Vagina (tissue), 2 donors: ENCODE measurements around the gene STAT5B. TPM values are rescaled to one million over a fixed set of nuclear protein-coding genes. Genes with fewer than 3 reads are reported as not detected.
A peak's percentile ranks its signal among the peaks of the same experiment; 100 is the strongest.

Experiments used
- DNase-seq, 2 donors: peaks; one replicate each; pipeline ENCODE4 v3.0.0-alpha.2; 2017; ENCODE audit errors: extremely low spot score in 2 of 2
- H3K27ac ChIP-seq: fragments of 200-600 bp; sonication (generic); one replicate; pipeline ENCODE4 v1.5.1; 2019
- H3K27me3 ChIP-seq: fragments of 200-600 bp; sonication (generic); one replicate; pipeline ENCODE4 v1.5.1; 2019
- H3K36me3 ChIP-seq, 2 donors: fragments of 200-600 bp; sonication (generic); one replicate each; pipeline ENCODE4 v1.5.1; 2017 to 2019
- H3K4me1 ChIP-seq: fragments of 200-600 bp; sonication (generic); one replicate; pipeline ENCODE4 v1.5.1; 2019
- H3K4me3 ChIP-seq, 2 donors: fragments of 200-600 bp; sonication (generic); 1 replicate in 1 of 2; 2 replicates in 1 of 2; pipeline ENCODE4 v1.5.1; 2016 to 2019
- H3K9me3 ChIP-seq: fragments of 200-600 bp; sonication (generic); one replicate; pipeline ENCODE4 v1.5.1; 2019
- POLR2A ChIP-seq, 2 donors: fragments of 450-650 bp; IDR thresholded peaks; one replicate each; pipeline ENCODE4 v1.6.1; 2017; ENCODE audit warnings: antibody characterized with exemption in 2 of 2, mild to moderate bottlenecking in 2 of 2, moderate library complexity in 2 of 2
- POLR2AphosphoS5 ChIP-seq, 2 donors: sonication (generic); formaldehyde crosslinking; IDR thresholded peaks; one replicate each; pipeline ENCODE4 v1.9.0; 2017; ENCODE audit warnings: antibody characterized with exemption in 2 of 2, mild to moderate bottlenecking in 2 of 2, low read depth in 1 of 2; ENCODE audit not compliant: insufficient read depth in 1 of 2
- intact Hi-C: fragments of 100-400 bp; cut with DNase I; formaldehyde crosslinking; loops from one replicate; pipeline ENCODE4 v1.15.1; 2023
- total RNA-seq: library from RNA; depleted of rRNA; stranded (reverse); fragments of >200 nt; gene quantifications from one replicate; pipeline ENCODE4 v1.2.3, GENCODE V29; 2016
- TF ChIP-seq, protein P1 (sequence below), 3 experiments: fragments of 450-650 bp in 2 of 3; fragments of 200-600 bp in 1 of 3; sonication (generic) in 1 of 3; IDR thresholded peaks; one replicate each; pipeline ENCODE4 v1.5.1; 2017 to 2019; ENCODE audit warnings: antibody characterized with exemption in 3 of 3, mild to moderate bottlenecking in 2 of 3, moderate library complexity in 2 of 3

The STAT5B gene
- total RNA-seq, 1 donor from 2014 or later, result 74.6 TPM

DNA sequence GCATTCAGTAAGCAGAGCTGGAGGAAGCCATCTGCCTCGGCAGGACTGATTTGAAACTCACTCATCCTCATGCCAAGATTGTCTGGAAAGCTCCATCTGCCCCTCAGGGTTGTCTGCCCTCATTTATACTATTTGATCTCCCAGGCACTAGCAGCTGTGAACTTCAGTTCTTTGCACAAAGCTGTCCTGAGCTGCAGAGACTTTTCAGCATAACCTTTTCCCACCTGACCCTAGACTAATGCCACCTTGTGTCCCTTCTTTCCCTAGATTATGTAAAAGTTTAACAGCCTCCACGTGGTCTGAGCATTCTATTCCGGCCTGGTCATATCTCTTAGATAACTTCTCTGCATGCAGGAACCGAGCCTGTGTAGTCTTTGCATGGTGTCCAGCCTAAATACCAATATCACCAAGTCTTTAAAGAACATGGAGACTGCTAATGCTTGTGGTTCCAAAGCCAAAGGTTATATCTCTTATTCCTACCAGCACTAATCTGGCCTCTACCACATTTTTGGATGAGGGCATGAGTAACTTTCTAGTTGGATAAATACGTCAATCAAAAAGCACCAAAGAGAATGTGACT lies 41.2 kb upstream of the STAT5B start:
- no peak overlapping the region for H3K27ac ChIP-seq
- DNase-seq, result no peak
- TF ChIP-seq POLR2AphosphoS5 (IDR thresholded peaks at IDR 0.05; ENCODE audit: insufficient read depth in 1 of 2, low read depth in 1 of 2) (no peak), POLR2A (IDR thresholded peaks at IDR 0.05) (no peak)
- TF ChIP-seq, protein P1, sequence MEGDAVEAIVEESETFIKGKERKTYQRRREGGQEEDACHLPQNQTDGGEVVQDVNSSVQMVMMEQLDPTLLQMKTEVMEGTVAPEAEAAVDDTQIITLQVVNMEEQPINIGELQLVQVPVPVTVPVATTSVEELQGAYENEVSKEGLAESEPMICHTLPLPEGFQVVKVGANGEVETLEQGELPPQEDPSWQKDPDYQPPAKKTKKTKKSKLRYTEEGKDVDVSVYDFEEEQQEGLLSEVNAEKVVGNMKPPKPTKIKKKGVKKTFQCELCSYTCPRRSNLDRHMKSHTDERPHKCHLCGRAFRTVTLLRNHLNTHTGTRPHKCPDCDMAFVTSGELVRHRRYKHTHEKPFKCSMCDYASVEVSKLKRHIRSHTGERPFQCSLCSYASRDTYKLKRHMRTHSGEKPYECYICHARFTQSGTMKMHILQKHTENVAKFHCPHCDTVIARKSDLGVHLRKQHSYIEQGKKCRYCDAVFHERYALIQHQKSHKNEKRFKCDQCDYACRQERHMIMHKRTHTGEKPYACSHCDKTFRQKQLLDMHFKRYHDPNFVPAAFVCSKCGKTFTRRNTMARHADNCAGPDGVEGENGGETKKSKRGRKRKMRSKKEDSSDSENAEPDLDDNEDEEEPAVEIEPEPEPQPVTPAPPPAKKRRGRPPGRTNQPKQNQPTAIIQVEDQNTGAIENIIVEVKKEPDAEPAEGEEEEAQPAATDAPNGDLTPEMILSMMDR (IDR thresholded peaks at IDR 0.05), result no peak
- no peak overlapping the region for H3K4me3 ChIP-seq
- H3K9me3 ChIP-seq, result no peaks in the 10 kb centered on the region
- H3K27me3 ChIP-seq, result no peaks in the 10 kb centered on the region
- peaks cover 9% of the 10 kb centered on the region for H3K4me1 ChIP-seq
- intact Hi-C loops, result no loop called here
- peaks cover 0 to 63% of the 10 kb centered on the region in 2 donors for H3K36me3 ChIP-seq

DNA sequence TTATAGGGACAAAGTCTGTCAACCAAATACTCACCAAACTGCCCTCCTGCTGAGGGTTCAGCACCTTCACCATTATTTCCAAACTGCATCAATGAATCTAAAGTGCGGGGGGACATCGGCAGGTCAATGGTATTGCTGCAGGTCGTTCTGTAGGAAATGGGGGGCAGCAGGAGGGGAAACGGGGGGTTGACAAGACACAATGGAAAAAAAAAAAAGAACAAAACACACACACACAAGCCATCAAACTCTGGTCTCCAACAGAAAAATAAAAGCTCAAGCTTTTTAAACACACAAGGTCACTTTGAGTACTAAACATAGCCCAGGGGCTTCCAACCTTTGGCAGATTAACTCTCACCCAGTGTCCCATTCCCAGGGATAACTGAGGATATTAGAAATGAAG lies 40.6 kb upstream of the STAT5B start:
- Histone ChIP-seq H3K36me3 (peaks cover 0 to 57% of the 10 kb centered on the region in 2 donors), H3K27me3 (no peaks in the 10 kb centered on the region), H3K4me3 (no peak overlapping the region), H3K9me3 (no peaks in the 10 kb centered on the region), H3K27ac (no peak overlapping the region), H3K4me1 (peaks cover 13% of the 10 kb centered on the region)
- no peak for DNase-seq
- TF ChIP-seq POLR2A (IDR thresholded peaks at IDR 0.05), result no peak
- TF ChIP-seq POLR2AphosphoS5 (IDR thresholded peaks at IDR 0.05; ENCODE audit: insufficient read depth in 1 of 2, low read depth in 1 of 2), result no peak
- TF ChIP-seq, protein P1 (IDR thresholded peaks at IDR 0.05), result no peak
- intact Hi-C loops, result no loop called here

DNA sequence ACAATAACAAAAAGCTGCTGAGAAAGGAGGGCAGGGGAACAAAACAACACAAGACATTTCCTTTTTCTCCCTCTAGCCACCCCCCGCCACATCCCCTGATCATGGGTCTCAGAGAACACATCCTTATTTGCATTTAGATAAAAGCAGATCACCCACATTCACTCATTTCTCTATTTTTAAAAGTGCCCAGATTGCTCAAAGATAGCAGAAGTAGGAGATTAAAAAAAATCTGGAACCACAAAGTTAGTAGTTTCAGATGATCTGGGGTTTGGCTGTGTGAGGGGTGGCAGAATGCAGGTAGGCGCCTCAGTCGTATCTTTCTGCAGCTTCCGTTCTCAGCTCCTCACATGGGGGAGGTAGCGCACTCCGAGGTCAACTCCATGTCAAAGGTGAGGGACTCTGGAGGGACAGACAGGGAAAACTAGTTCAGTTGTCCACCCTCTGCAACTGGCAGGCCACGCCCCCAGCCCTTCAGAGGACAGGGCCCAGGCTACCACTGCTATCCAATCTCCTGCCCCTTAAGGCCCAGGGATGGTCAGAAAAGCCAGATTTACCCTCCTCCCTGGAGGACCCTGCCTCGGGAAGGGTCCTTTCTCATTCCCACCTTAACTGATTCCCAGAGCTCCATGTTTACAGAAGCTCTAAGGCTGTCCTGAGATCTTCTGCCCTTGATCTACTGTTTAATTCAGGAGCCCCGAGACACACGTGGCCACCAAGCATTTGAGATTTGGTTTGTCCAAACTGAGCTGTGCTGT lies 39.4 kb upstream of the STAT5B start:
- H3K27me3 ChIP-seq, result no peaks in the 10 kb centered on the region
- DNase-seq, result no peak
- TF ChIP-seq, protein P1 (IDR thresholded peaks at IDR 0.05), result no peak
- TF ChIP-seq POLR2AphosphoS5 (IDR thresholded peaks at IDR 0.05; ENCODE audit: insufficient read depth in 1 of 2, low read depth in 1 of 2), result no peak
- TF ChIP-seq POLR2A (IDR thresholded peaks at IDR 0.05), result no peak
- no peak overlapping the region for H3K27ac ChIP-seq
- H3K36me3 ChIP-seq, result peaks cover 0 to 51% of the 10 kb centered on the region in 2 donors
- intact Hi-C loops, result no loop called here
- H3K4me1 ChIP-seq, result peaks cover 24% of the 10 kb centered on the region
- no peaks in the 10 kb centered on the region for H3K9me3 ChIP-seq
- no peak overlapping the region for H3K4me3 ChIP-seq

DNA sequence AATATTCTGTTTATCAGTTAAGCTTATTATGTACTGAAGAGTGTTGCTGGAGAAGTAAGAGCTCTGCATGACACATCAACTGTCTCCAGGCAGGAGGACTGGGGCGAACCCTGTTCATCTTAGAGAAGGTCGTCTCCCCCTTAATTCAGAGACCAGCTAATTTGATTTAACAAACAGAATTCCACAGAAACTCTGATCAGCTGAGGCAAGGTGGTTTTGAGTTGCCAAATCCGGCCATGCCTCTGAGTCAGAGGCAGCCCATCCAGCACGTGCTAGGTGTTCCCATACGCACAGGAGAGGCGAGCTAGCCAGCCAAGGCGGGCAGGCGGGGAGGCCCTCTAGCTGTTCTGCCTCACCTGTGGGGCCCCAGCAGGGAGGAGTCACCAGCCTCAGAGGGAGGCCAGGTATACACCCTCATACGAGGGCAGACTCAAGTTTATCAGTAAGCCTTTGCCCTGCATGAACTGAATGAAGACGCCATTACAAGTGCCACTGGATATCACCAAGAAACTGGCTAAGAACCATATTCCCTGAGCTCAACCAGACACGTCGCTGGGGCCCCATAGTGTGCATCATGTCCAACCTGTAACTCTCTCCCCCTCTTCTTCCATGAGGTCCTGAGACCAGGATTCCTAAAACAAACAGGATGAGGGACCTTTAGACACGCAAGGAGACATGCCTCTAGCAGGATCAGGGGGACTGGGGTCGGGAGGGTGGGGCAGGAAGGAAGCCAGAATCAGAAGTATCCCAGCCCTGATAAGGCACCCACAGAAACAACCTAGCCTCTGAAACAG lies 37.8 kb upstream of the STAT5B start:
- TF ChIP-seq, protein P1 (IDR thresholded peaks at IDR 0.05), result no peak
- TF ChIP-seq POLR2AphosphoS5 (IDR thresholded peaks at IDR 0.05; ENCODE audit: insufficient read depth in 1 of 2, low read depth in 1 of 2) (peak; percentile 10 to 28), POLR2A (IDR thresholded peaks at IDR 0.05) (no peak)

More for the DNA sequence above, 37.8 kb upstream of the STAT5B start:
- no peak for DNase-seq
- no peaks in the 10 kb centered on the region for H3K27me3 ChIP-seq
- no peak overlapping the region for H3K4me3 ChIP-seq
- peaks cover 38% of the 10 kb centered on the region for H3K4me1 ChIP-seq
- peak overlapping the region; percentile 92 for H3K27ac ChIP-seq
- peaks cover 0 to 38% of the 10 kb centered on the region in 2 donors for H3K36me3 ChIP-seq
- H3K9me3 ChIP-seq, result no peaks in the 10 kb centered on the region
- intact Hi-C loops, result no loop called here
